Erythroblast (primary cell): ENCODE measurements around the gene CLBA1.
A peak's percentile ranks its signal among the peaks of the same experiment; 100 is the strongest.
"Not testable (repeated sequence)": the region's sequence is repeated elsewhere in the genome, so short reads cannot be mapped to it uniquely, and the experiment has no call there.

ENCODE experiments used
- DNase-seq, 2 experiments: peaks; one replicate each; lab custom pipeline; 2025; lab: John Stamatoyannopoulos, UW
- GATA1 ChIP-seq: IDR thresholded peaks from 2 replicates; pipeline ENCODE4 v1.6.1; 2011; ENCODE audit warnings: low read depth, mild to moderate bottlenecking, control low read depth, low read length, moderate library complexity
- POLR2A ChIP-seq: IDR thresholded peaks from 2 replicates; pipeline ENCODE4 v1.6.1; 2011; ENCODE audit warnings: mild to moderate bottlenecking, low read length

Gene CLBA1

GRCh38 chr14:105023144-105023543, 37.6 kb downstream of the CLBA1 start:
- DNase-seq: no peak
- TF ChIP-seq GATA1: no peak
- TF ChIP-seq POLR2A: no peak

GRCh38 chr14:105023791-105024480, 38.3 kb downstream of the CLBA1 start:
- DNase-seq: no peak
- TF ChIP-seq POLR2A: no peak
- TF ChIP-seq GATA1: no peak

- no peak for DNase-seq
- no peak for TF ChIP-seq POLR2A
- no peak for TF ChIP-seq GATA1
Measured at GRCh38 chr14:105025429-105025828, 39.8 kb downstream of the CLBA1 start.

GRCh38 chr14:105026033-105026785, 40.6 kb downstream of the CLBA1 start:
- no peak for DNase-seq
- no peak for TF ChIP-seq GATA1

- DNase-seq: peak in 1 of 2 experiments; percentile 22
- no peak for TF ChIP-seq POLR2A
- no peak for TF ChIP-seq GATA1
Measured at GRCh38 chr14:105026802-105027563, 41.4 kb downstream of the CLBA1 start.

- DNase-seq: not testable (repeated sequence)
Measured at GRCh38 chr14:105027718-105028117, 42.1 kb downstream of the CLBA1 start.

- no peak for DNase-seq
- TF ChIP-seq GATA1: no peak
- TF ChIP-seq POLR2A: no peak
Measured at GRCh38 chr14:105028251-105028927, 42.8 kb downstream of the CLBA1 start.

- DNase-seq: no peak
Measured at GRCh38 chr14:105029402-105029801, 43.8 kb downstream of the CLBA1 start.

GRCh38 chr14:105030194-105030593, 44.6 kb downstream of the CLBA1 start:
- no peak for TF ChIP-seq POLR2A
- TF ChIP-seq GATA1: no peak
- no peak for DNase-seq

More at GRCh38 chr14:105029402-105029801, 43.8 kb downstream of the CLBA1 start:
- no peak for TF ChIP-seq GATA1
- no peak for TF ChIP-seq POLR2A

- TF ChIP-seq POLR2A (no peak), GATA1 (no peak)
- no peak for DNase-seq
Measured at GRCh38 chr14:105030836-105031396, 45.3 kb downstream of the CLBA1 start.

- DNase-seq: not testable (repeated sequence)
Measured at GRCh38 chr14:105032451-105032901, 46.9 kb downstream of the CLBA1 start.

- TF ChIP-seq POLR2A: peak; percentile 50
- not testable (repeated sequence) for DNase-seq
Measured at GRCh38 chr14:105033412-105033900, 47.9 kb downstream of the CLBA1 start.
